Measurements from ENCODE around the gene RAVER2.
"Not testable (repeated sequence)": the region's sequence is repeated elsewhere in the genome, so short reads cannot be mapped to it uniquely, and the experiment has no call there.

Gene RAVER2

GRCh38 chr1:64733581-64734286, 11.1 kb upstream of the RAVER2 start:
- no peak for DNase-seq (ENCODE audit: low spot score)
- TF ChIP-seq CTCF (IDR thresholded peaks at IDR 0.05), result no peak
- H3K27ac ChIP-seq, result peak overlapping the region in 1 of 2 donors; percentile 36
- no peak overlapping the region for H3K4me3 ChIP-seq

- H3K4me3 ChIP-seq, result no peak overlapping the region
- peak overlapping the region in 1 of 2 donors; percentile 36 for H3K27ac ChIP-seq
- no peak for DNase-seq (ENCODE audit: low spot score)
- no peak for TF ChIP-seq CTCF (IDR thresholded peaks at IDR 0.05)
Observed at GRCh38 chr1:64734287-64734652, 10.6 kb upstream of the RAVER2 start.

- not testable (repeated sequence) for H3K4me3 ChIP-seq; H3K27ac ChIP-seq; DNase-seq (ENCODE audit: low spot score)
Observed at GRCh38 chr1:64740687-64741086, 4.2 kb upstream of the RAVER2 start.

- Histone ChIP-seq H3K4me3 (peak overlapping the region; percentile 89), H3K27ac (peak overlapping the region; percentile 85 to 90)
- no peak for DNase-seq (ENCODE audit: low spot score)
- TF ChIP-seq CTCF (IDR thresholded peaks at IDR 0.05), result no peak
Observed at GRCh38 chr1:64743954-64744491, 852 bp upstream of the RAVER2 start.

GRCh38 chr1:64745181-64745985, 508 bp downstream of the RAVER2 start:
- DNase-seq (ENCODE audit: low spot score), result peak; percentile 75
- no peak for TF ChIP-seq CTCF (IDR thresholded peaks at IDR 0.05)
- H3K4me3 ChIP-seq, result peak overlapping the region; percentile 89
- peak overlapping the region; percentile 85 to 90 for H3K27ac ChIP-seq

- Histone ChIP-seq H3K27ac (peak overlapping the region; percentile 85 to 90), H3K4me3 (peak overlapping the region; percentile 89)
- TF ChIP-seq CTCF (IDR thresholded peaks at IDR 0.05), result no peak
- no peak for DNase-seq (ENCODE audit: low spot score)
Observed at GRCh38 chr1:64745986-64746940, 1.4 kb downstream of the RAVER2 start.

GRCh38 chr1:64748222-64748621, 3.3 kb downstream of the RAVER2 start:
- no peak for TF ChIP-seq CTCF (IDR thresholded peaks at IDR 0.05)
- DNase-seq (ENCODE audit: low spot score), result no peak
- H3K27ac ChIP-seq, result peak overlapping the region; percentile 3 to 14
- H3K4me3 ChIP-seq, result peak overlapping the region; percentile 28

All from coronary artery (tissue), 2 donors.